Measurements from ENCODE around the gene SOCS2. TPM values are rescaled to one million over a fixed set of nuclear protein-coding genes. Genes with fewer than 3 reads are reported as not detected.

Gene SOCS2
- total and polyA plus RNA-seq, 10 of the 15 experiments (the other 5 are each of a cell fraction or from before 2014, with no cell fraction given), result 2.6 to 12.0 (median 7.2) TPM

DNA sequence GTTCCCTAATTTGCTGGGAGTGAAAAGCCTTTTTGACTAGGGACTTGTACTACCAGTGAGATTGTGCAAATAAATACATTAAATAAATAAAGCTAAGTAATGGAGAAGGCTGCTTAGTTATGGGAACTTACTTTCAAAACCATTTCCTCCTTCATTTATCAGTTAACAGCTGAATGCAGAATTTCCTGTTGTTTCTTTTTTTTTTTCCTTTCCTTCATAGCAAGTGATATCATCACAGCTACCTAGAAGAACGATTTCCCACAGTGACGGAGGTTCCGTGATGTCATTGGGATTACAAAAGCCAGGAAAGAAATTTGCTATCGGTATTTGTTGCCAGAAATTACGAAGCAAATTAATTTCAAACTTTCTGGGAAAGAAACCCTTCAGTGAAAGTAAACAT lies 42.1 kb upstream of the SOCS2 start:
- Histone ChIP-seq H3K4me1 (ENCODE audit: control insufficient read depth, insufficient read depth, low read length) (no peaks in the 10 kb centered on the region), H3K4me3 (no peak overlapping the region), H3K27me3 (replicated peaks in 1 of 2; ENCODE audit: control insufficient read depth in 2 of 2, insufficient read depth in 2 of 2, low read length in 1 of 2) (no peaks in the 10 kb centered on the region; a peak in 1 of 4 replicates), H3K9ac (ENCODE audit: control insufficient read depth, insufficient read depth, low read length) (no peak overlapping the region), H3K79me2 (ENCODE audit: control insufficient read depth, insufficient read depth, low read length) (no peaks in the 10 kb centered on the region), H3K36me3 (ENCODE audit: control insufficient read depth in 2 of 2, insufficient read depth in 2 of 2, low read length in 1 of 2) (no peaks in the 10 kb centered on the region), H3K4me2 (ENCODE audit: control insufficient read depth, insufficient read depth) (no peak overlapping the region), H3K9me3 (replicated peaks; ENCODE audit: control insufficient read depth, insufficient read depth, low read length) (no peaks in the 10 kb centered on the region; the same call in 2 of the 3 replicates), H3K27ac (ENCODE audit: control insufficient read depth, insufficient read depth) (no peak overlapping the region), H2AFZ (ENCODE audit: control insufficient read depth, low read depth, low read length) (no peak overlapping the region), H4K20me1 (ENCODE audit: control insufficient read depth, insufficient read depth) (no peaks in the 10 kb centered on the region)
- POLR2A ChIA-PET, result no interaction called here
- DNase-seq (ENCODE audit: low read depth, low spot score) (no peak), ATAC-seq (no peak), FAIRE-seq (no peak)
- CTCF ChIA-PET, result interaction anchor here (0.6 to 0.7 kb wide), 2 partner anchors 28 to 281 kb away, joined by 3 to 5 read pairs; no protein-coding TSS in a partner anchor
- SMC1A ChIA-PET (ENCODE audit: uncharacterized antibody, unreplicated experiment), result interaction anchor here (0.7 kb wide), 1 partner anchor 12 kb away, joined by 4 read pairs; no protein-coding TSS in a partner anchor
- RAD21 ChIA-PET (ENCODE audit: unreplicated experiment), result no interaction called here
- in situ Hi-C loops (cut with MboI) (no loop called here), intact Hi-C loops (cut with micrococcal nuclease; ENCODE audit: unreplicated experiment) (no loop called here)
- TF ChIP-seq NR2C2 (IDR thresholded peaks at IDR 0.05; ENCODE audit: borderline replicate concordance, control insufficient read depth, insufficient read length, low read depth) (no peak), ESRRA (IDR thresholded peaks at IDR 0.05; ENCODE audit: low read length) (no peak), SPI1 (IDR thresholded peaks at IDR 0.05; ENCODE audit: borderline replicate concordance, insufficient read depth, low read depth, low read length) (no peak), BRCA1 (IDR thresholded peaks at IDR 0.05; ENCODE audit: low read depth, low read length) (no peak), SP1 (IDR thresholded peaks at IDR 0.05; ENCODE audit: low read depth, low read length) (no peak), SUPT20H (IDR thresholded peaks at IDR 0.05; ENCODE audit: borderline replicate concordance, control insufficient read depth, low read depth, low read length) (no peak), STAT3 (IDR thresholded peaks at IDR 0.05; ENCODE audit: low read depth, low read length) (no peak), FOXK2 (IDR thresholded peaks at IDR 0.05) (no peak), SMARCA5 (IDR thresholded peaks at IDR 0.05) (no peak), ZSCAN29 (IDR thresholded peaks at IDR 0.05) (no peak), IKZF2 (IDR thresholded peaks at IDR 0.05) (no peak), LARP7 (IDR thresholded peaks at IDR 0.05) (no peak), SIX5 (IDR thresholded peaks at IDR 0.05; ENCODE audit: low read depth, low read length, severe bottlenecking) (no peak)
- 60% methylated on average over 5 of the region's 5 CpGs for WGBS (ENCODE audit: insufficient coverage, insufficient replicate concordance, low lambda C conversion rate, missing lambda C conversion rate)
- no TSS peak for BruUV-seq (replicated peaks)

Measured in GM12878 (cell line).